GM20000 (cell line): ENCODE data around the gene TMEM167A.

Experiments used
- DNase-seq: peaks from one replicate; pipeline ENCODE4 v3.0.0; 2012; ENCODE audit warnings: low spot score
- TF ChIP-seq, protein P1 (sequence below): IDR thresholded peaks from 2 replicates; pipeline ENCODE4 v1.5.1; 2012; ENCODE audit warnings: mild to moderate bottlenecking, control low read depth; ENCODE audit errors: extremely low read depth, missing control alignments

The TMEM167A gene

DNA sequence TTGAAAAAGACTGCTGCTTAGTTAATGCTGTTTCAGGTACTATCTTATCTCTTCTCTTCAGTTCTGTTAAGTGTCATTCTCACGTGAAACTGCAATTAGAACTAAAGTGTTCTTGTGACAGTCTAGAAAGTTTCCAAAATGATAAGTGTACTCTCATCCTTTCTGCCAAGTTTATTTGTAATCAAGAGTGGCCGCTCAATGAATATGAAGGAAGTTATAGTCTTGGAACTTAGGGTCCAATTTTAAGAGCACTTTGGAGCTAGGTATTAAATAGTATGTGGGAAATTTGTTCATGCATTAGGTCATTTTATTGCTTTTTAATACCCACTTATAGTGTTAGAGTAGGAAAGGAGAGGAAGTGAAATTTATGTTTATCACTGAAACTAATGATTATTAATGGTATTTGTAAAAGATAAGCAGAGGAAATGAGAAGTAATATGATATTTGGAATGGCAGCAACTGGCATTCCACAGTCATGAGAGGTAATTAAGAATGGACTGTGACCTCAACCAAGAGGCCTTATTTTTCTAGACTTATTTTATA is 20.6 kb upstream of the TMEM167A start:
- TF ChIP-seq, protein P1, sequence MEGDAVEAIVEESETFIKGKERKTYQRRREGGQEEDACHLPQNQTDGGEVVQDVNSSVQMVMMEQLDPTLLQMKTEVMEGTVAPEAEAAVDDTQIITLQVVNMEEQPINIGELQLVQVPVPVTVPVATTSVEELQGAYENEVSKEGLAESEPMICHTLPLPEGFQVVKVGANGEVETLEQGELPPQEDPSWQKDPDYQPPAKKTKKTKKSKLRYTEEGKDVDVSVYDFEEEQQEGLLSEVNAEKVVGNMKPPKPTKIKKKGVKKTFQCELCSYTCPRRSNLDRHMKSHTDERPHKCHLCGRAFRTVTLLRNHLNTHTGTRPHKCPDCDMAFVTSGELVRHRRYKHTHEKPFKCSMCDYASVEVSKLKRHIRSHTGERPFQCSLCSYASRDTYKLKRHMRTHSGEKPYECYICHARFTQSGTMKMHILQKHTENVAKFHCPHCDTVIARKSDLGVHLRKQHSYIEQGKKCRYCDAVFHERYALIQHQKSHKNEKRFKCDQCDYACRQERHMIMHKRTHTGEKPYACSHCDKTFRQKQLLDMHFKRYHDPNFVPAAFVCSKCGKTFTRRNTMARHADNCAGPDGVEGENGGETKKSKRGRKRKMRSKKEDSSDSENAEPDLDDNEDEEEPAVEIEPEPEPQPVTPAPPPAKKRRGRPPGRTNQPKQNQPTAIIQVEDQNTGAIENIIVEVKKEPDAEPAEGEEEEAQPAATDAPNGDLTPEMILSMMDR: no peak
- peak; percentile 7 for DNase-seq

DNA sequence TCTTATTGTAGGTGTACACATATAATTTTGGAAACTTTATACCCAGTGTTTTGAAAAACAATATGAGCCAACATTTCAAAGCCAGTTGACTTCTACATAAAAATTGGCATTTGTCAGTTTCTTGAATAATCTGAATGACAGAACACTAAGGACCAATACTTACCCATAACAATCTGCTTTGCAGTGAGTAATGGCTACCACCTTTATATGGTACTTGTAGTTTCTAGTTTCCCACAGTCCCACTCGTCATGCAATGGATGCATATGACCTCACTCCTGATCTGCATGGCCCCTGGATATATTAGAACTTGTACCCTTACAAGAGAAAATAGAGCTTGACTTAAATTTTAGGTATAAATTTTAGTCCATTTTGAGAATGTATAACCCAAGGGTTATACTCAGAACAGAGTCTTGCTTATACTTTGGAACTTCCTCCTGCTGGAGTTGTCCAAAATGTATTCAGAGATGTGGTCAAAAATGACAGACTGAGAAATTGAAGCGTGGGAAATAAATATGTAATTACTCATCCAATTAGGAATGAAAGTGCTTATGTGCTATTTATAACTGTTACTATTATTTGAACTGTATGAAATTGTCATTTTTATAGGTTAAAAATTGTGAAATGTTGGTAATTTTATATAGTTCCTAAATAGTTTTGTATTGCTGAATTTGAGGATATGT is 19.6 kb upstream of the TMEM167A start:
- TF ChIP-seq, protein P1: no peak
- DNase-seq: no peak

DNA sequence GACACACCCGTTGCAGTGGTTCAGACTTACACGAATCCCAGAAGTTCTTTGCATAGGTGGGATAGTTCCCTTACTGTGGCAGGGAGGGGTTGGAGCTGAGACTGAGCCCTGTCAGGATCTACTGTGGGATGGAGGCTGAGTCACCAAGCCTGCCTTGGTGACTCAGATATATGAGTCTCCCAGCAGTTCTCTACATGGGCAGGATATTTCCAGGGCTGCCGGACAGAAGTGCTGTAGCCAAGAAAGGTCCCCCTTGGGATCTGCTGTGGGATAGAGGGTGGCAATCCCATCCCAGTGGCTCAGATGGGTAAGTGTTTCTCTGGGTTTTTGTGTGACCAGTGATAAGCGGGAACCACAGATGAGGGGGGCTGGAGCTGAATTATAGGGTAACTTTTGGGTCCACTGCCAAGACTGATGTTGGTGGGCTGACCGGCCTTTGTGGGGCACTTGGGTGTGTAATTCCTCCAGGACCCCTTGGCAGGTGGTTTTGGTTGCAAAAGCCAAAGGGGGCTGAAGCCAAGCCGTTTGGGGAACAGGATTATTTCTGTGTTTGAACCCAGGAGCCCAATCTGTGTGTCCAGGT is 18.9 kb upstream of the TMEM167A start:
- TF ChIP-seq, protein P1: no peak
- no peak for DNase-seq

DNA sequence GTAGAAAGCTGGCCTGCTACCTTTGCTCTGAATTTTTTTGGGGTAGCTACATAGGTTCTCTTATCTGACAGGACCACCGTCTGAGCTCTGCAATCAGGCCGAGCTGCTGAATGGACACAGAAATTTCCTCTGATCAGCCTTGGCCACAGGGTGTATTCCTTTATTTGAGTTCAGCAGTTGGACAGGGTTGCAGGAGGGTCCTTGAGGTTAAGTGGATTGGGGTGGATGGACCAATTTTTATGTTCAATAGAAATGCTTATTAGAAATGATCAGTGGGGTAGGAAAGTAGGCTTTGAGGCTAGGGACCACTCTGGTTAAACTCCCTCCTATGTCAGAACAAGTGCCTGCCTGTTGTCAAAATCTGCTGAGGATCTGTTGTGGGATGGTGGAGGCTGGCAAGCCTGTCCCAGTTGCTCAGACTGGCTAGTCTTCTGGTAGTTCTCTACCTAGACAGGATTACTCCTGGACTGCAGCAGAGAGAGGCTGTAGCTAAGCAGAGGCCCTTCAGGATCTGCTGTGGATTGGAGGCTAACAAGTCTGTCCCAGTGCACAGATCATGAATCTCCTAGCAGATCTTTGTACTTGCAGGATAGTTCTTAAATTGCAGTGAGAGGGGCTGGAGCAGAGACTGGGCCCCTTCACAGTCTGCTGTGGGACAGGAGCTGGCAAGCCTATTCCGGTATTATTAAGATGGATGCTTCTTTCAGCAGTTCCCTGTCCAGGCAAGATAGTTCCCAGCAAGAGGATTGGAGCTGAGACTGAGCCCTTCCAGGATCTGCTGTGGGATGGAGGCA is 18.2 kb upstream of the TMEM167A start:
- TF ChIP-seq, protein P1: no peak
- DNase-seq: no peak

GRCh38 chr5:83093692-83094091 is 16.5 kb upstream of the TMEM167A start:
- no peak for DNase-seq
- TF ChIP-seq, protein P1: no peak

DNA sequence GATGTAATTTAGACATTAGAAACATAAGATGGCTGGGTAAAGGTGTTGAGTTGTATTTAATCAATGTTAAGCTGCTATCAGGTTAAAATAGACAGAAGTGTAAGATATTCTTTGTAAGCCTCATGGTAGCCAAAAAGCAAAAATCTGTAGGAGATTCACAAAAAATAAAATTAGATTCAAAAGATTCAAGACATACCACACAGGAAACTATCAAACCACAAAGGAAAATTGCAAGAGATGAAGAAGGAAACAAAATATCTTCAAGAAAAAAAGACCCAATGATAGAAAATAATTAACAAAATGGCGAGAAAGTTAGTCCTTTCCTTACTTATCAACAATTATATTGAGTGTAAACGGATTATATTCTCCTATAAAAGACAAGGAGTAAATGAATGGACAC is 15.4 kb upstream of the TMEM167A start:
- TF ChIP-seq, protein P1: no peak

DNA sequence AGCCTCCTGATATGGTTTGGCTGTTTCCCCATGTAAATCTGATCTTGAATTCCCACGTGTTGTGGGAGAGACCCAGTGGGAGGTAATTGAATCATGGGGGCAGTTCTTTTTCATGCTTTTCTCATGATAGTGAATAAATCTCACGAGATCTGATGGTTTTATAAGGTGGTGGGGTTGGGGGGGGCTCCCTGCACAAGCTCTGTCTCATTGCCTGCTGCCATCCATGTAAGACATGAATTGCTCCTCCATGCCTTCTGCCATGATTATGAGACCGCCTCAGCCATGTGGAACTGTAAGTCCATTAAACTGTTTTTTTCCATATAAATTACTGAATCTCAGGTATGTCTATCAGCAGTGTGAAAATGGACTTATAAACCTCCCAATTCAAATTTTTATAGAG is 13.0 kb upstream of the TMEM167A start:
- DNase-seq: no peak
- TF ChIP-seq, protein P1: no peak

More for the DNA sequence above, 15.4 kb upstream of the TMEM167A start:
- no peak for DNase-seq
